Measurements from ENCODE around the gene TTLL9. TPM values are rescaled to one million over a fixed set of nuclear protein-coding genes. Genes with fewer than 3 reads are reported as not detected.

The TTLL9 gene
- total and polyA plus RNA-seq, 10 of the 15 experiments (the other 5 are each of a cell fraction or from before 2014, with no cell fraction given) = 0.03 to 0.77 (median 0.11) TPM; not detected in 2

- TF ChIP-seq, protein P1, sequence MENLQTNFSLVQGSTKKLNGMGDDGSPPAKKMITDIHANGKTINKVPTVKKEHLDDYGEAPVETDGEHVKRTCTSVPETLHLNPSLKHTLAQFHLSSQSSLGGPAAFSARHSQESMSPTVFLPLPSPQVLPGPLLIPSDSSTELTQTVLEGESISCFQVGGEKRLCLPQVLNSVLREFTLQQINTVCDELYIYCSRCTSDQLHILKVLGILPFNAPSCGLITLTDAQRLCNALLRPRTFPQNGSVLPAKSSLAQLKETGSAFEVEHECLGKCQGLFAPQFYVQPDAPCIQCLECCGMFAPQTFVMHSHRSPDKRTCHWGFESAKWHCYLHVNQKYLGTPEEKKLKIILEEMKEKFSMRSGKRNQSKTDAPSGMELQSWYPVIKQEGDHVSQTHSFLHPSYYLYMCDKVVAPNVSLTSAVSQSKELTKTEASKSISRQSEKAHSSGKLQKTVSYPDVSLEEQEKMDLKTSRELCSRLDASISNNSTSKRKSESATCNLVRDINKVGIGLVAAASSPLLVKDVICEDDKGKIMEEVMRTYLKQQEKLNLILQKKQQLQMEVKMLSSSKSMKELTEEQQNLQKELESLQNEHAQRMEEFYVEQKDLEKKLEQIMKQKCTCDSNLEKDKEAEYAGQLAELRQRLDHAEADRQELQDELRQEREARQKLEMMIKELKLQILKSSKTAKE (IDR thresholded peaks at IDR 0.05; ENCODE audit: low read depth, poor library complexity, severe bottlenecking) = peak; percentile 20
- TF ChIP-seq, protein P2, sequence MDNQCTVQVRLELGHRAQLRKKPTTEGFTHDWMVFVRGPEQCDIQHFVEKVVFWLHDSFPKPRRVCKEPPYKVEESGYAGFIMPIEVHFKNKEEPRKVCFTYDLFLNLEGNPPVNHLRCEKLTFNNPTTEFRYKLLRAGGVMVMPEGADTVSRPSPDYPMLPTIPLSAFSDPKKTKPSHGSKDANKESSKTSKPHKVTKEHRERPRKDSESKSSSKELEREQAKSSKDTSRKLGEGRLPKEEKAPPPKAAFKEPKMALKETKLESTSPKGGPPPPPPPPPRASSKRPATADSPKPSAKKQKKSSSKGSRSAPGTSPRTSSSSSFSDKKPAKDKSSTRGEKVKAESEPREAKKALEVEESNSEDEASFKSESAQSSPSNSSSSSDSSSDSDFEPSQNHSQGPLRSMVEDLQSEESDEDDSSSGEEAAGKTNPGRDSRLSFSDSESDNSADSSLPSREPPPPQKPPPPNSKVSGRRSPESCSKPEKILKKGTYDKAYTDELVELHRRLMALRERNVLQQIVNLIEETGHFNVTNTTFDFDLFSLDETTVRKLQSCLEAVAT (IDR thresholded peaks at IDR 0.05) = peak; percentile 69; the same call in 1 of the 2 replicates
- peak; percentile 76 for TF ChIP-seq ATF7 (IDR thresholded peaks at IDR 0.05; ENCODE audit: low read depth)
- peak; percentile 78; the same call in 1 of the 2 replicates for TF ChIP-seq NBN (IDR thresholded peaks at IDR 0.05)
- TF ChIP-seq MEF2B (IDR thresholded peaks at IDR 0.05; ENCODE audit: partially characterized antibody, poor library complexity, severe bottlenecking) = peak; percentile 30
Observed at GRCh38 chr20:31917962-31918412, 47.6 kb downstream of the TTLL9 start (continued).

DNA sequence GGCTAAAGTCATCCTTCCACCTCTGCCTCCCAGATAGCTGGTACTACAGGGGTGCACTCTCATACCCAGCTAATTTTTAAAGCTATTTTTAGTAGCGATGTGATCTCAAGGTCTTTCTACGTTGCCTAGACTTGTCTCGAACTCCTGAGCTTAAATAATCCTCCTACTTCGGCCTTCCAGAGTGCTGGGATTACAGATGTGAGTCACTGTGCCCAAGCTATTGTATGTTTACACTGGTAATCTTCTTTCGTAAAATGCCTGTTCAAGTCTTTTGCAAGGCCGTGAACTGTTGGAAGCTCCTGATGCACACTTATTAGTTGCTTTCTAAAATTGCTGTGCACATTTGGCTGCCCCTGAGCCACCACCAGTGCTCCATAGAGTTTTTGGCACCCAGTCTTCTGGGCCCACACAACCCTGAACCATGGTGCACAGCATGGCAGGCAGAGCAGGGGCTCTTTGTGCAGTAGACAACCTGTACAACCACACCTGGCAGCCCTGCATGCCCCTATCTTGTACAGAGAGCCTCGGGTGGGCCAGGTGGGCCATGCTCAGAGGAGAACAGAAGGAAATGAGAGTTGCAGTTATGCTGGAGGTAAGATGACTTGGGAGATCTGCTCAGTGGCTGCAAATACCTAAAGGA, 48.2 kb downstream of the TTLL9 start:
- in situ Hi-C loops (cut with MboI) = no loop called here
- H2AFZ ChIP-seq (ENCODE audit: control insufficient read depth, low read depth, low read length) = no peak overlapping the region
- H4K20me1 ChIP-seq (ENCODE audit: control insufficient read depth, insufficient read depth) = no peaks in the 10 kb centered on the region
- no peak for FAIRE-seq
- intact Hi-C loops (cut with micrococcal nuclease; ENCODE audit: unreplicated experiment) = no loop called here
- H3K27me3 ChIP-seq (replicated peaks in 1 of 2; ENCODE audit: control insufficient read depth in 2 of 2, insufficient read depth in 2 of 2, low read length in 1 of 2) = no peaks in the 10 kb centered on the region
- 0 out of 2 replicates have a peak, but pooled peaks have one; percentile 12 for TF ChIP-seq NR2F1 (conservative IDR thresholded peaks at IDR 0.05)
- TF ChIP-seq IKZF1 (conservative IDR thresholded peaks at IDR 0.05) = 0 out of 2 replicates have a peak, but pooled peaks have one; percentile 11
- no peak for TF ChIP-seq SMAD1 (IDR thresholded peaks at IDR 0.05; ENCODE audit: low read depth, partially characterized antibody)
- TF ChIP-seq MEF2B (IDR thresholded peaks at IDR 0.05; ENCODE audit: partially characterized antibody, poor library complexity, severe bottlenecking) = peak; percentile 6
- TF ChIP-seq BMI1 (IDR thresholded peaks at IDR 0.05; ENCODE audit: borderline replicate concordance) = no peak
- no peak for TF ChIP-seq POLR2AphosphoS2 (IDR thresholded peaks at IDR 0.05; ENCODE audit: low read depth, low read length)
- TF ChIP-seq TAF1 (IDR thresholded peaks at IDR 0.05; ENCODE audit: borderline replicate concordance, low read depth, low read length) = no peak
- no peak for TF ChIP-seq PAX5 (IDR thresholded peaks at IDR 0.05; ENCODE audit: borderline replicate concordance, low read depth, low read length)
- TF ChIP-seq GABPA (IDR thresholded peaks at IDR 0.05; ENCODE audit: low read depth) = no peak
- ChIA-PET RAD21 (ENCODE audit: unreplicated experiment) (interaction anchor here (0.7 to 3.5 kb wide), 7 partner anchors 9 to 66 kb away, joined by 3 to 17 read pairs (median 4); no protein-coding TSS in a partner anchor), SMC1A (ENCODE audit: uncharacterized antibody, unreplicated experiment) (interaction anchor here (0.9 to 3.7 kb wide), 11 partner anchors 10 to 172 kb away, joined by 3 to 19 read pairs (median 4); partner anchors contain the start of gene PDRG1), POLR2A (interaction anchor here (0.6 to 3.2 kb wide), 4 partner anchors 23 to 45 kb away, joined by 3 to 16 read pairs (median 4); no protein-coding TSS in a partner anchor), CTCF (interaction anchor here (1.0 to 3.8 kb wide), 10 partner anchors 10 to 113 kb away, joined by 3 to 23 read pairs (median 5); partner anchors contain the start of gene PDRG1)
- no peak for ATAC-seq
- H3K27ac ChIP-seq (ENCODE audit: control insufficient read depth, insufficient read depth) = no peak overlapping the region
- 21% methylated on average over 7 of the region's 7 CpGs for WGBS (ENCODE audit: insufficient coverage, insufficient replicate concordance, low lambda C conversion rate, missing lambda C conversion rate)
- H3K9me3 ChIP-seq (replicated peaks; ENCODE audit: control insufficient read depth, insufficient read depth, low read length) = no peaks in the 10 kb centered on the region
- no peak overlapping the region for H3K4me3 ChIP-seq
- no peak for DNase-seq (ENCODE audit: low read depth, low spot score)
- H3K9ac ChIP-seq (ENCODE audit: control insufficient read depth, insufficient read depth, low read length) = no peak overlapping the region
- H3K79me2 ChIP-seq (ENCODE audit: control insufficient read depth, insufficient read depth, low read length) = no peaks in the 10 kb centered on the region
- H3K36me3 ChIP-seq (ENCODE audit: control insufficient read depth in 2 of 2, insufficient read depth in 2 of 2, low read length in 1 of 2) = no peaks in the 10 kb centered on the region
- no TSS peak for BruUV-seq (replicated peaks)
- 0 out of 2 replicates have a peak overlapping the region, but pooled peaks have one; percentile 5 for H3K4me2 ChIP-seq (ENCODE audit: control insufficient read depth, insufficient read depth)
- H3K4me1 ChIP-seq (ENCODE audit: control insufficient read depth, insufficient read depth, low read length) = peaks cover 5% of the 10 kb centered on the region
